Effector CD4-positive, alpha-beta T cell (primary cell): ENCODE measurements around the gene TXNRD1.
"Not testable (repeated sequence)": the region's sequence is repeated elsewhere in the genome, so short reads cannot be mapped to it uniquely, and the experiment has no call there.

Experiments used
- DNase-seq: peaks from one replicate; pipeline ENCODE4 v3.0.0-alpha.2; 2020

The TXNRD1 gene

GRCh38 chr12:104197264-104197663 lies 18.3 kb upstream of the TXNRD1 start:
- no peak for DNase-seq

- DNase-seq = no peak
Observed at GRCh38 chr12:104199964-104200363, 15.6 kb upstream of the TXNRD1 start.

GRCh38 chr12:104201238-104202001 lies 14.2 kb upstream of the TXNRD1 start:
- DNase-seq = peak; percentile 40

GRCh38 chr12:104204690-104205480 lies 10.7 kb upstream of the TXNRD1 start:
- DNase-seq = no peak

GRCh38 chr12:104207416-104208205 lies 8.0 kb upstream of the TXNRD1 start:
- no peak for DNase-seq

- no peak for DNase-seq
Observed at GRCh38 chr12:104212516-104212915, 3.1 kb upstream of the TXNRD1 start.

- DNase-seq = no peak
Observed at GRCh38 chr12:104213952-104214351, 1.6 kb upstream of the TXNRD1 start.

GRCh38 chr12:104216521-104216924 lies 944 bp downstream of the TXNRD1 start:
- DNase-seq = no peak

- DNase-seq = not testable (repeated sequence)
Observed at GRCh38 chr12:104218506-104218905, 2.9 kb downstream of the TXNRD1 start.

GRCh38 chr12:104218935-104219334 lies 3.4 kb downstream of the TXNRD1 start:
- no peak for DNase-seq

- DNase-seq = no peak
Observed at GRCh38 chr12:104219361-104219892, 3.8 kb downstream of the TXNRD1 start.

GRCh38 chr12:104219908-104220404 lies 4.4 kb downstream of the TXNRD1 start:
- DNase-seq = peak; percentile 36

GRCh38 chr12:104220931-104221330 lies 5.4 kb downstream of the TXNRD1 start:
- no peak for DNase-seq

GRCh38 chr12:104222976-104223375 lies 7.4 kb downstream of the TXNRD1 start:
- no peak for DNase-seq

GRCh38 chr12:104223712-104224111 lies 8.1 kb downstream of the TXNRD1 start:
- DNase-seq = no peak

GRCh38 chr12:104226672-104227071 lies 11.1 kb downstream of the TXNRD1 start:
- no peak for DNase-seq

- DNase-seq = no peak
Observed at GRCh38 chr12:104230304-104231095, 14.9 kb downstream of the TXNRD1 start.

- DNase-seq = no peak
Observed at GRCh38 chr12:104232609-104233280, 17.2 kb downstream of the TXNRD1 start.

- no peak for DNase-seq
Observed at GRCh38 chr12:104234926-104235499, 19.4 kb downstream of the TXNRD1 start.

- DNase-seq = no peak
Observed at GRCh38 chr12:104237930-104238329, 22.4 kb downstream of the TXNRD1 start.
